DND-41 (cell line): ENCODE data around the gene TEKT5.

Source experiments
- EZH2 ChIP-seq: IDR thresholded peaks from 3 replicates; pipeline ENCODE4 v1.6.1; 2012; ENCODE audit warnings: borderline replicate concordance, low read depth, mild to moderate bottlenecking, moderate library complexity, low read length, inconsistent platforms; ENCODE audit not compliant: severe bottlenecking
- TF ChIP-seq, protein P1 (sequence below): IDR thresholded peaks from 2 replicates; pipeline ENCODE4 v1.5.1; 2012; ENCODE audit warnings: borderline replicate concordance, low read length, moderate library complexity, mild to moderate bottlenecking; ENCODE audit not compliant: poor library complexity, severe bottlenecking; ENCODE audit errors: extremely low read depth

DNA sequence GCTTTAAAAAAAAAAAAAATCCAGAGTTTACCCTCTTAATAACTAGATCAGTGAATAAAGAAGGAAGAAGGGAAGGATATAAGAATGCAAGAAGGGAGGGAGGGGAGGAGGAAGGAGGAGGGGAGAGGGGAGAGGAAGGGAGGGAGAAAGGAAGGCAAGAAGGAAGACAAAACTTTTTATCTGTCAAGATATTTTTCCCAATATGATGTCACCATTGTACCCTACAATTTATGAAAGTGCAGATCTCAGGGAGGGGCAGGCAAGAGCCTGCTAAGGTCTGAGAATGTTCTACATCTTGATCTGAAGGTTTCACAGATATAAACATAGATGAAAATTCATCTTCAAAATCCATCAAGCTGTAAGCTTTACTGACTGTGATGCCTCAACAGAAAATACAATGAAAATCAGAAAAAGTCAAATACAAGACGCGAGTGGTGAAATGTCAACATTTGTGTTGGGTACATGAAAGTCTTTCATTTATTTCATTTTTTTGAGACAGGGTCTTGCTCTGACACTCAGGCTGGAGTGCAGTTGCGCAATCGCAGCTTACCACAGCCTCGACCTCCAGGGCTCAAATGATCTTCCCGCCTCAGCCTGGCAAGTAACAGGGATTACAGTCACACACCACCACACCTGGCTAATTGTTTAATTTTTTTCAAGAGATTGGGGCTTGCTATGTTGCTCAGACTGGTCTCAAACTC, 57.2 kb downstream of the TEKT5 start:
- TF ChIP-seq, protein P1, sequence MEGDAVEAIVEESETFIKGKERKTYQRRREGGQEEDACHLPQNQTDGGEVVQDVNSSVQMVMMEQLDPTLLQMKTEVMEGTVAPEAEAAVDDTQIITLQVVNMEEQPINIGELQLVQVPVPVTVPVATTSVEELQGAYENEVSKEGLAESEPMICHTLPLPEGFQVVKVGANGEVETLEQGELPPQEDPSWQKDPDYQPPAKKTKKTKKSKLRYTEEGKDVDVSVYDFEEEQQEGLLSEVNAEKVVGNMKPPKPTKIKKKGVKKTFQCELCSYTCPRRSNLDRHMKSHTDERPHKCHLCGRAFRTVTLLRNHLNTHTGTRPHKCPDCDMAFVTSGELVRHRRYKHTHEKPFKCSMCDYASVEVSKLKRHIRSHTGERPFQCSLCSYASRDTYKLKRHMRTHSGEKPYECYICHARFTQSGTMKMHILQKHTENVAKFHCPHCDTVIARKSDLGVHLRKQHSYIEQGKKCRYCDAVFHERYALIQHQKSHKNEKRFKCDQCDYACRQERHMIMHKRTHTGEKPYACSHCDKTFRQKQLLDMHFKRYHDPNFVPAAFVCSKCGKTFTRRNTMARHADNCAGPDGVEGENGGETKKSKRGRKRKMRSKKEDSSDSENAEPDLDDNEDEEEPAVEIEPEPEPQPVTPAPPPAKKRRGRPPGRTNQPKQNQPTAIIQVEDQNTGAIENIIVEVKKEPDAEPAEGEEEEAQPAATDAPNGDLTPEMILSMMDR, result no peak
- no peak for TF ChIP-seq EZH2
